ENCODE measurements around the gene PUM1.
"Not testable (repeated sequence)": the region's sequence is repeated elsewhere in the genome, so short reads cannot be mapped to it uniquely, and the experiment has no call there.

Gene PUM1

DNA sequence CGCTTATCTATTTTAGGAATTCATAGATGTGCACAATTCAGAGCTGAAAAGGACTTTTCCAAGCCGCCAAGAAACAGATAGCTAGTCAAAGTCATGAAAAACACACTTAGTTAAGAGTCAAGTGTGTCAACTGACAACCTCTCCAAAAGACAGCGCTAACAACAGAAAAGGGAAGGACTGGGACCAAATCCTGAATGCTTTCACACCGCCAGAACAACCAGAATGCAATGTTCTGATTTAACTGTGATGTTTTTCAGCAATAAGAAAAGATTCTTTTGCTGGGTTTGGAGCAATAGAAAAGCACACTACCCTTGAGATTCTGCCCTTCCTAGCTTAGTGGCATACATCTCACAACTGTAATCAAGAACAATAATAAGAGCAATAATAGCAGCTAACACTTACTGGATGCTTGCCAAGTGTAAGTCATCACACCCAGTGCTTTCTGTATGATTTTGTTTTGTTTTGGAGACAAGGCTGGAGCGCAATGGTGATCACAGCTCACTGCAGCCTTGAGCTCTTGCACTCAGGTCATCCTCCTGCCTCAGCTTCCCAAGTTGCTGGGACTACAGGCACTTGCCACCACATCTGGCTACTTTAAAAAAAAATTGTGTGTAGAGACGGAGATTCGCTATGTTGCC, 123.1 kb downstream of the PUM1 start:
- Histone ChIP-seq H3K4me1 (ENCODE audit: control insufficient read depth, insufficient read depth, low read length) (no peaks in the 10 kb centered on the region), H3K27me3 (ENCODE audit: control insufficient read depth, insufficient read depth, low read length) (no peaks in the 10 kb centered on the region), H3K27ac (ENCODE audit: low read depth, low read length) (no peak overlapping the region), H3K9ac (ENCODE audit: low read length) (no peak overlapping the region), H3K36me3 (ENCODE audit: control insufficient read depth, insufficient read depth, low read length) (peaks cover 92% of the 10 kb centered on the region), H3K4me3 (ENCODE audit: low read depth, low read length) (no peak overlapping the region), H3K9me3 (ENCODE audit: control insufficient read depth, insufficient read depth, low read depth, low read length) (no peaks in the 10 kb centered on the region)

DNA sequence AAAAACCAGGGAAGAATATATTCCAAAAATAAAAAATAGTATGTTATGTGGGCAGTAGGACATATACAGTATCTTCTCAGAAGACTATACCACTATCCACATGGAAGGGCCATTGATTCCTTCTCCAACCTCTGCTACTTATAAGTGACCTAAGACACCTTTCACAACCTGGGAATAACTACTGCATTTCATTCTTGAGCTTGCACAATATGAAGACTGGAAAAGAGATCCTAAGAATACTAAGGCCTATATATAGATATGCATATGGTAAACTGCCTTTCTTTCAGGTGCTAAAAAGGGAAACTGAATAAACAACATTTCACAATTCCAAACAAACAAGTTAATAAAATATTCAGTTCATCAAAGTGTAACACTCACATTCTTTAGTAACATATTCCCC, 125.0 kb downstream of the PUM1 start:
- Histone ChIP-seq H3K36me3 (ENCODE audit: control insufficient read depth, insufficient read depth, low read length) (peaks cover 89% of the 10 kb centered on the region), H3K4me1 (ENCODE audit: control insufficient read depth, insufficient read depth, low read length) (no peaks in the 10 kb centered on the region), H3K27me3 (ENCODE audit: control insufficient read depth, insufficient read depth, low read length) (no peaks in the 10 kb centered on the region)

DNA sequence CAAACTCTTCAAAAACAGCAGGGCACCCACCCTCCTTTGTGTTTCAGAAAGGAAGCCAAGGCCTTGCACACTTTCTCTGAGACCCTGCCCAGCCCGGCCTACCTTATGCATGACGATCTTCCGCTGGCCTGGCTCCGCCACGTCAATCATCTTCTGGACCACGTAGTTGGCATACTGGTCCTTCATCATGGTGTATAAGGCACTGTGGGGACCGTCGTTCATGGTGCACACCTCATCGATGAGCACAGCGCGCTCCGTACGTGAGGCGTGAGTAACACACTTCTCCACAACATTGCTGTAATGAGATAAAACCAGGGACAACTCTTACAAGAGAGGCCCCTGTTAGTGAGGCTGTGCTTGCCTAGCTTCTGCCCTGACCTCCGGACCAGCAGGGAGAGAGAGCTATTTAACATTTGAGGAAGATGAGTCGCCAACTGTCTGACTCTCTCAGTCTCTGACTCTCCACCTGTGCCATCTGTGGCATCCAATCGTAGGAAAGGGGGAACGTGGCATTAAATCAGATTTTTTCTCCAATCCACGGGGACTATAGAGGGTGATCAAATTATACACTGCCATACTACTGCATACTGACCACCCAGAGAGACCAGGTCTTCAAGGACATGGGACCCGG, 128.9 kb downstream of the PUM1 start:
- Histone ChIP-seq H3K9ac (ENCODE audit: low read length) (no peak overlapping the region), H3K4me1 (ENCODE audit: control insufficient read depth, insufficient read depth, low read length) (no peaks in the 10 kb centered on the region; the same call in 1 of the 2 replicates), H3K9me3 (ENCODE audit: control insufficient read depth, insufficient read depth, low read depth, low read length) (no peaks in the 10 kb centered on the region), H3K4me3 (ENCODE audit: low read depth, low read length) (no peak overlapping the region), H3K27ac (ENCODE audit: low read depth, low read length) (peak overlapping the region; percentile 28; the same call in 1 of the 2 replicates), H3K27me3 (ENCODE audit: control insufficient read depth, insufficient read depth, low read length) (no peaks in the 10 kb centered on the region), H3K36me3 (ENCODE audit: control insufficient read depth, insufficient read depth, low read length) (peaks cover 85% of the 10 kb centered on the region)

More for the DNA sequence above, 125.0 kb downstream of the PUM1 start:
- no peak overlapping the region for H3K27ac ChIP-seq (ENCODE audit: low read depth, low read length)
- no peaks in the 10 kb centered on the region for H3K9me3 ChIP-seq (ENCODE audit: control insufficient read depth, insufficient read depth, low read depth, low read length)
- no peak overlapping the region for H3K9ac ChIP-seq (ENCODE audit: low read length)
- H3K4me3 ChIP-seq (ENCODE audit: low read depth, low read length), result no peak overlapping the region

DNA sequence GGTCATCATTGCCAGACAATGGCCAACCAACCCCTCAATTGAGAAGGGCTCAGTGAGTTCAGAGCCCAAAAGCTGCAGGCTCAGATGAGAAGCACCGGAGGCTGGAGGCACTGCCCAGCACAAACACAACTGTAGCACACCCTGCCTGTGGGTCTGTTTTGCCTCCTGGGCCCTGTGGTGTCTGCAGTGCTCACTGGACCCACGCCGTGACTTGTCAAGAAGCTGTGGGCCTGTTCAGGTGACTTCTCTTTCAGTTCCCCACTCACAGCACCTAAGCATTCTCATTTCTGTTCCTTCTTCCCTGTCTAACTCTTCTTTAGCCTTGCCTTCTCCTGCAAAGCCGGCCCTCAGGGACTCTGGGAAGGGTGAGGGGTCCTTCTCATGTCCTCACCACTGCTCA, 129.8 kb downstream of the PUM1 start:
- H3K4me3 ChIP-seq (ENCODE audit: low read depth, low read length); H3K9me3 ChIP-seq (ENCODE audit: control insufficient read depth, insufficient read depth, low read depth, low read length); H3K27me3 ChIP-seq (ENCODE audit: control insufficient read depth, insufficient read depth, low read length); H3K4me1 ChIP-seq (ENCODE audit: control insufficient read depth, insufficient read depth, low read length); H3K27ac ChIP-seq (ENCODE audit: low read depth, low read length); H3K9ac ChIP-seq (ENCODE audit: low read length): not testable (repeated sequence)
- peaks cover 76% of the 10 kb centered on the region for H3K36me3 ChIP-seq (ENCODE audit: control insufficient read depth, insufficient read depth, low read length)

DNA sequence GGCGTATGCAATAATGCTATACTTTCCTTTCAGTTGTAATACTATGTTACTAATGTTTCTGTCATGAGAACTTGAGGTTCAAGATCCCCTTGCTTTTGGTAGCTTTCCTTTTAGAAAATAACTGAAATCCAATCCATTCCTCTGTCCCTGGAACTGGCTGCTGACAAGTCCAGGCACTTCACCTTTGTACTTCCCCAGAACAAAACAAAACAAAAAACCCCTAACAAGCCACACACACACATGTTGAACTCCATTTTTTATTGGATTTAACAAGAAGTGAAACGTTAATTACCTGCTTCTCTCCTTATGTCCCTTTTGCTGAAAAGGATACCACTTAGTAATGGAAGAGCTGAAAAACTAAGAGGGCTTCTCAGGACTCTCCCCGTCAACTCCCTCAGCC, 130.9 kb downstream of the PUM1 start:
- H3K4me1 ChIP-seq (ENCODE audit: control insufficient read depth, insufficient read depth, low read length), result no peaks in the 10 kb centered on the region; the same call in 1 of the 2 replicates
- peaks cover 65% of the 10 kb centered on the region for H3K36me3 ChIP-seq (ENCODE audit: control insufficient read depth, insufficient read depth, low read length)
- H3K9ac ChIP-seq (ENCODE audit: low read length), result no peak overlapping the region
- no peaks in the 10 kb centered on the region for H3K9me3 ChIP-seq (ENCODE audit: control insufficient read depth, insufficient read depth, low read depth, low read length)
- H3K4me3 ChIP-seq (ENCODE audit: low read depth, low read length), result no peak overlapping the region
- no peaks in the 10 kb centered on the region for H3K27me3 ChIP-seq (ENCODE audit: control insufficient read depth, insufficient read depth, low read length)
- H3K27ac ChIP-seq (ENCODE audit: low read depth, low read length), result peak overlapping the region; percentile 27; the same call in 1 of the 2 replicates

DNA sequence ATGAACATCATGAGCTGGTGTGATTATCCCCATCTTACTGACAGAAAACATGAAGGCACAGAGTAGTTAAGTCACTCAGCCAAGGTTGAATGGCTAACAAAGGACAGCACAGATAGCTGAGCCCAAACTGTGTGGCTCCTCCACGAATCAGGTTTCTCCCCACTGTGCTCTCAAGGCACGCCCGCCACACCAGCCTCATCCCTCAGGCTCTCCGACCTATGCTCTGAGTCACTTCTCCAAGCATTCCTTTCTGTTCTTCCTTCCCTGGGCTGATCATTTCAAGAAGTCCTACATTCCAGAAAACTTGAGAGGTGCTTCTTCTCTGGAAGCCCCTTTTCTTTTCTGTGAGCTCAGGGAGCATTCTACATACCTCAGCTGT, 131.7 kb downstream of the PUM1 start:
- Histone ChIP-seq H3K4me1 (ENCODE audit: control insufficient read depth, insufficient read depth, low read length) (peaks cover 4% of the 10 kb centered on the region; the same call in 1 of the 2 replicates), H3K9ac (ENCODE audit: low read length) (no peak overlapping the region), H3K27ac (ENCODE audit: low read depth, low read length) (no peak overlapping the region), H3K36me3 (ENCODE audit: control insufficient read depth, insufficient read depth, low read length) (peaks cover 57% of the 10 kb centered on the region), H3K4me3 (ENCODE audit: low read depth, low read length) (no peak overlapping the region), H3K9me3 (ENCODE audit: control insufficient read depth, insufficient read depth, low read depth, low read length) (no peaks in the 10 kb centered on the region), H3K27me3 (ENCODE audit: control insufficient read depth, insufficient read depth, low read length) (no peaks in the 10 kb centered on the region)

DNA sequence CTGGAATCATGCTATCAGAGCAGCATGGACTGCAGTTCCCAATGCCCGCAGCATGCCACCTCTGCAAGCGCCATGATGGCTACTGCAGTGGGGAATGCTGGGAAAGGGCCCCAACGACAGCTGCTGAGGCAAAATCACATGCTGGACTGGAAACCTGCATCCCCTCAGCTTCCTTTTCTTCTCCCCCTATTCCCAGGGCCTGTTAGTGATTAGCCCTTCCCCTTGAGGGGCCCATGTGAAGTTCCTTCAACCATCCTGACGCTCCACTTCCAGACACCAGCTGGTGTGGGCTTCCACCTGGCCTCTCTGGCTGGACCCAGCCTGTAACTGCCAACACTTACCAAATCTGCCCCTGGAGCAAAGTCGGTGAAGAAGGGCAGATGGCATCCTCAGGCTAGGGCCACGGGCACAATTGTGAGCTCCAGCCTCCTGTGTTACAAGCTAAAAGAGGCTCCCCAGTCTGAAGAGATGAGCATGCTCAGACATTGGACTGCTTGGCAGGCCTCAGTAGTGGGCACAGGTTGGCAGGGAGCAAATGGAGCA, 134.8 kb downstream of the PUM1 start:
- Histone ChIP-seq H3K27me3 (ENCODE audit: control insufficient read depth, insufficient read depth, low read length) (no peaks in the 10 kb centered on the region), H3K9me3 (ENCODE audit: control insufficient read depth, insufficient read depth, low read depth, low read length) (no peaks in the 10 kb centered on the region), H3K4me3 (ENCODE audit: low read depth, low read length) (no peak overlapping the region), H3K36me3 (ENCODE audit: control insufficient read depth, insufficient read depth, low read length) (peaks cover 32% of the 10 kb centered on the region), H3K27ac (ENCODE audit: low read depth, low read length) (no peak overlapping the region), H3K9ac (ENCODE audit: low read length) (no peak overlapping the region), H3K4me1 (ENCODE audit: control insufficient read depth, insufficient read depth, low read length) (peaks cover 4% of the 10 kb centered on the region; the same call in 1 of the 2 replicates)

DNA sequence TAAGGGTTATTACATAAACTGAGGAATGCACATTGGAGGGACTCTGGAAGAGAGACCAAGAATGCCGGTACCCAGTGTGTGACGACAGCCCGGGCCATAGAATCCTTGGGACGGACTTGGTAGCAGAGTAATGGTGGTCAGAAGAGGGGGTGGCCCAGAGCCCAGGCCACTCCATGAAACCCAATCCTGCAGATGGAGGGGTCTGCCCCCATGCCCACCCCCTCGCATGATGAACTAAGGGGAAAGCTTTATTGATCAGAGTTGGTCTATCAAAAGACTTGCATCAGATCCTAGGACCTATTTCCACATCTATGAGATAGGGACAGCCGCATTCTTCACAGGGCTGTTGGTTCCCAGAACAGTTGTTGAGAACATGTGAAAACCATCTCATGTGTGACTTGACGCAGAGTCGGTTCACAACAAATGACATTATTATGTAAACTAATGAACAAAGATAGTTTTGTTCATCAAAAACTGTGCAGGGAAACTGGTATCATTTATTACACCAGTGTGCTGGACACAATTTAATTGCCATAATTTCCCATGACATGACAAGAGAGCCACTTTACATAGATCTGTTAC, 135.5 kb downstream of the PUM1 start:
- no peak overlapping the region for H3K4me3 ChIP-seq (ENCODE audit: low read depth, low read length)
- peaks cover 4% of the 10 kb centered on the region; the same call in 1 of the 2 replicates for H3K4me1 ChIP-seq (ENCODE audit: control insufficient read depth, insufficient read depth, low read length)
- no peak overlapping the region for H3K9ac ChIP-seq (ENCODE audit: low read length)
- no peaks in the 10 kb centered on the region for H3K27me3 ChIP-seq (ENCODE audit: control insufficient read depth, insufficient read depth, low read length)
- H3K9me3 ChIP-seq (ENCODE audit: control insufficient read depth, insufficient read depth, low read depth, low read length), result no peaks in the 10 kb centered on the region
- peaks cover 27% of the 10 kb centered on the region for H3K36me3 ChIP-seq (ENCODE audit: control insufficient read depth, insufficient read depth, low read length)
- no peak overlapping the region for H3K27ac ChIP-seq (ENCODE audit: low read depth, low read length)

DNA sequence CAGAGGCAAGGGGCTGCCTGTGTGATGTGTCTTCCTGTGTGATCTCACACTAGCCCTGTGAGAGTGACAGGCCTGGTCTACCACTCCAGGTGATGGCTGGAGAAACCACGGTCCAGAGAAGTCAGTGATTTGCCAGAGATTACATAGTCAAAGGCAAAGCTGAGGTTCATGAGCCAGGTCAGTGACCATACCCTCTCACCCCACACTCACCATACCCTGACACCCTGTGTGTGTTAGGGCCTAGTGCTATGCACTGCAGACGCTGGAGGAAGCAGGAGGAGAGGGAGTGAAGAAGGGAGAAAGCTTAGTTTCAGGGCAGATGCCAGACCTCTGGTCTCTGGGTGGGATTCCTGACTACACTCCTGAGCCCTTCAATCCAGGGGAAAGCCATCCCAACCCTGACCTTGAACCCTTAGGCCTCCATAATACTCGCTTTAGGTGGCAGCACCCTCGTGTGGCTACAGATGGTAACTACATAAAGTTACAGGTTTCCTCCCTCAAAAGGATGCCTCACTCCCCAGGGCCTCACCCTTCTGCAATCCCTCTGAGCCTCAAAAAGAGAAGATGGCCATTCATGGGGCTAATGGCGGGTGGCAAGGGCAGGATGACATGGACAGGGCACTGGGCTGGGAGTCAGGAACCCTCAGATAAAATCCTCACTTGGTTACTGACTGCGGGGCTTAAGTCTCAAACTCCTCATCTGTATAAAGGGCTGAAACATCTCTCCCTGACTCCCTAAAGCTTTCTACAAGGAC, 136.2 kb downstream of the PUM1 start:
- Histone ChIP-seq H3K9me3 (ENCODE audit: control insufficient read depth, insufficient read depth, low read depth, low read length) (no peaks in the 10 kb centered on the region), H3K27me3 (ENCODE audit: control insufficient read depth, insufficient read depth, low read length) (no peaks in the 10 kb centered on the region), H3K36me3 (ENCODE audit: control insufficient read depth, insufficient read depth, low read length) (peaks cover 20% of the 10 kb centered on the region), H3K9ac (ENCODE audit: low read length) (no peak overlapping the region), H3K4me3 (ENCODE audit: low read depth, low read length) (no peak overlapping the region), H3K4me1 (ENCODE audit: control insufficient read depth, insufficient read depth, low read length) (peaks cover 4% of the 10 kb centered on the region; the same call in 1 of the 2 replicates), H3K27ac (ENCODE audit: low read depth, low read length) (no peak overlapping the region)

DNA sequence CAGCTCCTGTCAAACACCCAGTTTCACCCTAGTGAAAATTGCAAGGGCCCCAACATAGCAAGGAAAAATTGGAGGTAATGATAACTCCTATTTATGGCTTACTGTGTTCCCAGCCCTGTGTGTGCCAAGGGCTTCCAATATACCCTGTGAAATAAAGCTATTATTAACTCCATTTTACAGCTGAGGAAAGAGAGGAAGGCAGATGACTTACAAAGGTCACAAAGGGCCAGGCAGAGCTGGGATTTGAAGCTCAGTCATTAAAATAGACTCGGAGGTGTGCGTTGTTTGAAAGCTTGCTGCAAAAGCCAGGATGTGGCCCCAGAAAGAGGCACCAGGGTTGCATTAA, 136.8 kb downstream of the PUM1 start:
- Histone ChIP-seq H3K9ac (ENCODE audit: low read length) (no peak overlapping the region), H3K27me3 (ENCODE audit: control insufficient read depth, insufficient read depth, low read length) (no peaks in the 10 kb centered on the region), H3K36me3 (ENCODE audit: control insufficient read depth, insufficient read depth, low read length) (peaks cover 14% of the 10 kb centered on the region), H3K9me3 (ENCODE audit: control insufficient read depth, insufficient read depth, low read depth, low read length) (no peaks in the 10 kb centered on the region), H3K4me3 (ENCODE audit: low read depth, low read length) (no peak overlapping the region), H3K27ac (ENCODE audit: low read depth, low read length) (no peak overlapping the region), H3K4me1 (ENCODE audit: control insufficient read depth, insufficient read depth, low read length) (peaks cover 4% of the 10 kb centered on the region; the same call in 1 of the 2 replicates)
